ENCODE measurements around the gene MYL6.

GRCh38 chr12:56126732-56127239 lies 31.4 kb upstream of the MYL6 start:
- TF ChIP-seq SIN3A (IDR thresholded peaks at IDR 0.05; ENCODE audit: borderline replicate concordance, insufficient read depth, low read depth, low read length): no peak
- TF ChIP-seq, protein P1, sequence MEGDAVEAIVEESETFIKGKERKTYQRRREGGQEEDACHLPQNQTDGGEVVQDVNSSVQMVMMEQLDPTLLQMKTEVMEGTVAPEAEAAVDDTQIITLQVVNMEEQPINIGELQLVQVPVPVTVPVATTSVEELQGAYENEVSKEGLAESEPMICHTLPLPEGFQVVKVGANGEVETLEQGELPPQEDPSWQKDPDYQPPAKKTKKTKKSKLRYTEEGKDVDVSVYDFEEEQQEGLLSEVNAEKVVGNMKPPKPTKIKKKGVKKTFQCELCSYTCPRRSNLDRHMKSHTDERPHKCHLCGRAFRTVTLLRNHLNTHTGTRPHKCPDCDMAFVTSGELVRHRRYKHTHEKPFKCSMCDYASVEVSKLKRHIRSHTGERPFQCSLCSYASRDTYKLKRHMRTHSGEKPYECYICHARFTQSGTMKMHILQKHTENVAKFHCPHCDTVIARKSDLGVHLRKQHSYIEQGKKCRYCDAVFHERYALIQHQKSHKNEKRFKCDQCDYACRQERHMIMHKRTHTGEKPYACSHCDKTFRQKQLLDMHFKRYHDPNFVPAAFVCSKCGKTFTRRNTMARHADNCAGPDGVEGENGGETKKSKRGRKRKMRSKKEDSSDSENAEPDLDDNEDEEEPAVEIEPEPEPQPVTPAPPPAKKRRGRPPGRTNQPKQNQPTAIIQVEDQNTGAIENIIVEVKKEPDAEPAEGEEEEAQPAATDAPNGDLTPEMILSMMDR (IDR thresholded peaks at IDR 0.05): no peak
- no peak for TF ChIP-seq REST (IDR thresholded peaks at IDR 0.05; ENCODE audit: insufficient read depth in 1 of 2, low read depth in 2 of 2, low read length in 1 of 2)
- no peak for TF ChIP-seq POLR2AphosphoS5 (IDR thresholded peaks at IDR 0.05; ENCODE audit: low read depth, low read length)

Measured in Panc1 (cell line).